Suppressor macrophage treated with lipopolysaccharide for 4 hours (primary cell): ENCODE results near the gene YWHAH.

ENCODE experiments used
- DNase-seq: peaks from one replicate; pipeline ENCODE4 v3.0.0-alpha.2; 2020

Gene YWHAH

GRCh38 chr22:31983911-31984656 is 39.7 kb downstream of the YWHAH start:
- no peak for DNase-seq

GRCh38 chr22:31987218-31987617 is 42.9 kb downstream of the YWHAH start:
- DNase-seq, result no peak

- DNase-seq, result no peak
These were observed 46.9 kb downstream of the YWHAH start for GRCh38 chr22:31991102-31991839.

- DNase-seq, result no peak
These were observed 50.7 kb downstream of the YWHAH start for GRCh38 chr22:31995046-31995445.

- no peak for DNase-seq
These were observed 51.5 kb downstream of the YWHAH start for GRCh38 chr22:31995807-31996206.

- DNase-seq, result no peak
These were observed 54.5 kb downstream of the YWHAH start for GRCh38 chr22:31998784-31999385.

- DNase-seq, result no peak
These were observed 55.8 kb downstream of the YWHAH start for GRCh38 chr22:32000181-32000580.

GRCh38 chr22:32005453-32005852 is 61.1 kb downstream of the YWHAH start:
- DNase-seq, result no peak
